Endothelial cell of umbilical vein (primary cell): ENCODE measurements around the gene KCNJ4. TPM values are rescaled to one million over a fixed set of nuclear protein-coding genes. Genes with fewer than 3 reads are reported as not detected.
A peak's percentile ranks its signal among the peaks of the same experiment; 100 is the strongest.

Experiments
- BruUV-seq: library from RNA; stranded (reverse); fragments of 400-500 nt; replicated peaks from 2 replicates; lab custom pipeline; 2021; lab: Mats Ljungman, UMichigan
- CTCF ChIA-PET: fragments of 300-600, 350-600 bp; sonication (Branson Sonifier 250); formaldehyde crosslinking; loops from one replicate; lab custom pipeline; 2021; ENCODE audit warnings: antibody characterized with exemption, inconsistent platforms; lab: Charles Lee
- POLR2A ChIA-PET: fragments of 300-600, 350-600 bp; sonication (Branson Sonifier 250); formaldehyde crosslinking; loops from one replicate; lab custom pipeline; 2021; ENCODE audit warnings: antibody characterized with exemption, inconsistent platforms; lab: Charles Lee
- DNase-seq: peaks from one replicate; pipeline ENCODE4 v3.0.0-alpha.2; 2011; ENCODE audit warnings: low read depth, low spot score
- FAIRE-seq: peaks from 2 replicates; lab custom pipeline; 2011; peaks lifted over from hg19 to GRCh38; lab: Jason Lieb, UNC
- H2AFZ ChIP-seq: 2 replicates; pipeline ENCODE4 v1.6.0; 2012; ENCODE audit warnings: low read depth, low read length, control low read depth, inconsistent platforms
- H3K27ac ChIP-seq: 2 replicates; pipeline ENCODE4 v1.5.1; 2011; ENCODE audit warnings: low read depth, mild to moderate bottlenecking, control low read depth, low read length, moderate library complexity; ENCODE audit not compliant: insufficient read depth
- H3K27me3 ChIP-seq, 2 experiments: 2 replicates each; pipeline versions ENCODE4 v1.6.0 to v1.6.1; 2011; ENCODE audit warnings: low read length in 2 of 2, mixed read lengths in 1 of 2; ENCODE audit not compliant: control insufficient read depth in 2 of 2, insufficient read depth in 2 of 2
- H3K36me3 ChIP-seq, 2 experiments: 2 replicates in 1 of 2; 3 replicates in 1 of 2; pipeline ENCODE4 v1.5.1; 2011; ENCODE audit warnings: low read length in 2 of 2, mild to moderate bottlenecking in 1 of 2, moderate library complexity in 1 of 2; ENCODE audit not compliant: control insufficient read depth in 2 of 2, insufficient read depth in 2 of 2; ENCODE audit errors: extremely low read depth in 1 of 2
- H3K4me1 ChIP-seq: 3 replicates; pipeline ENCODE4 v1.5.1; 2011; ENCODE audit warnings: mild to moderate bottlenecking, low read length; ENCODE audit not compliant: control insufficient read depth, insufficient read depth; ENCODE audit errors: extremely low read depth
- H3K4me2 ChIP-seq: 2 replicates; pipeline ENCODE4 v1.6.1; 2011; ENCODE audit warnings: low read length, control low read depth, mixed read lengths; ENCODE audit not compliant: insufficient read depth
- H3K4me3 ChIP-seq, 3 experiments: fragments of 200-600 bp in 1 of 3; sonication (generic), shearing (Covaris generic) in 1 of 3; replicated peaks in 1 of 3; 2 replicates each; pipeline ENCODE4 v1.5.1; 2011 to 2016; ENCODE audit warnings: control low read depth in 3 of 3, low read length in 3 of 3, mild to moderate bottlenecking in 2 of 3, inconsistent platforms in 1 of 3, low read depth in 1 of 3, moderate library complexity in 1 of 3; ENCODE audit not compliant: insufficient read depth in 1 of 3
- H3K79me2 ChIP-seq: 2 replicates; pipeline ENCODE4 v1.6.0; 2012; ENCODE audit warnings: low read length, inconsistent platforms; ENCODE audit not compliant: control insufficient read depth, insufficient read depth
- H3K9ac ChIP-seq: replicated peaks from 2 replicates; pipeline ENCODE3; 2011; ENCODE audit warnings: low read length, control low read depth; ENCODE audit not compliant: insufficient read depth; ENCODE audit errors: extremely low read depth
- H3K9me1 ChIP-seq: replicated peaks from 3 replicates; pipeline ENCODE4 v1.6.0; 2011; ENCODE audit warnings: mild to moderate bottlenecking, low read length; ENCODE audit not compliant: control insufficient read depth, insufficient read depth; ENCODE audit errors: extremely low read depth
- H3K9me3 ChIP-seq: replicated peaks from 2 replicates; pipeline ENCODE4 v1.5.1; 2012; ENCODE audit warnings: low read length, inconsistent platforms; ENCODE audit not compliant: control insufficient read depth, insufficient read depth
- H4K20me1 ChIP-seq: replicated peaks from 2 replicates; pipeline ENCODE3; 2011; ENCODE audit warnings: mild to moderate bottlenecking, low read length; ENCODE audit not compliant: control insufficient read depth, insufficient read depth; ENCODE audit errors: extremely low read depth
- EZH2 ChIP-seq: IDR thresholded peaks from 2 replicates; pipeline ENCODE4 v1.6.1; 2012; ENCODE audit warnings: borderline replicate concordance, low read depth, mild to moderate bottlenecking, moderate library complexity, low read length, inconsistent platforms; ENCODE audit not compliant: severe bottlenecking
- FOS ChIP-seq: IDR thresholded peaks from 2 replicates; pipeline ENCODE4 v1.6.1; 2011; ENCODE audit warnings: mild to moderate bottlenecking, low read length, moderate library complexity, borderline replicate concordance; ENCODE audit not compliant: insufficient read depth
- GATA2 ChIP-seq: IDR thresholded peaks from 2 replicates; pipeline ENCODE4 v1.7.0; 2011; ENCODE audit warnings: low read depth, mild to moderate bottlenecking, moderate library complexity, mixed read lengths, low read length; ENCODE audit not compliant: insufficient read length, insufficient read depth
- JUN ChIP-seq: IDR thresholded peaks from 2 replicates; pipeline ENCODE4 v1.6.1; 2011; ENCODE audit warnings: borderline replicate concordance, low read depth; ENCODE audit not compliant: insufficient read length, insufficient read depth
- MYC ChIP-seq: IDR thresholded peaks from one replicate; pipeline ENCODE4 v1.6.1; 2011; ENCODE audit warnings: mild to moderate bottlenecking, low read depth, low read length
- POLR2A ChIP-seq: IDR thresholded peaks from 2 replicates; pipeline ENCODE4 v1.6.1; 2012; ENCODE audit warnings: low read depth, mild to moderate bottlenecking, control low read depth, low read length
- POLR2AphosphoS5 ChIP-seq: IDR thresholded peaks from 2 replicates; pipeline ENCODE4 v1.6.1; 2012; ENCODE audit warnings: low read depth, mild to moderate bottlenecking, control low read depth, low read length, moderate library complexity; ENCODE audit not compliant: insufficient read depth
- dilution Hi-C: fragments of 300-500 bp; cut with MboI; formaldehyde crosslinking; loops from one replicate; pipeline ENCODE4 v1.15.0; 2019; ENCODE audit warnings: low sequenced_read_pairs; ENCODE audit not compliant: extremely low pct_ligation_motif_present
- intact Hi-C: fragments of 100-400 bp; cut with micrococcal nuclease; formaldehyde crosslinking; loops from one replicate; pipeline ENCODE4 v1.10.0; 2022
- polyA plus RNA-seq, 4 experiments: library from polyadenylated mRNA; depleted of rRNA in 3 of 4; stranded (reverse) in 3 of 4; unstranded in 1 of 4; fragments of >200 nt; gene quantifications; 2 replicates each; pipeline versions ENCODE4 v1.2.1 to v1.2.3, GENCODE V29; 2011 to 2012; ENCODE audit warnings: missing spikeins in 1 of 4
- total RNA-seq: library from RNA; stranded (reverse); gene quantifications from 2 replicates; pipeline ENCODE4 v1.2.3, GENCODE V29; 2021
- TF ChIP-seq, protein P1 (sequence below), 2 donors: IDR thresholded peaks; 1 replicate in 1 of 2; 2 replicates in 1 of 2; pipeline ENCODE4 v1.5.1; 2011; ENCODE audit warnings: low read length in 2 of 2, mild to moderate bottlenecking in 2 of 2, moderate library complexity in 2 of 2, control low read depth in 1 of 2, inconsistent platforms in 1 of 2, low read depth in 1 of 2; ENCODE audit not compliant: insufficient read depth in 1 of 2; ENCODE audit errors: extremely low read depth in 1 of 2
- TF ChIP-seq, protein P2 (sequence below): IDR thresholded peaks from 2 replicates; pipeline ENCODE4 v1.6.1; 2011; ENCODE audit not compliant: insufficient read depth, insufficient read length

KCNJ4 gene
- total and polyA plus RNA-seq, 2 donors (not counting 3 experiments of a cell fraction or from before 2014, with no cell fraction given) = not detected

DNA sequence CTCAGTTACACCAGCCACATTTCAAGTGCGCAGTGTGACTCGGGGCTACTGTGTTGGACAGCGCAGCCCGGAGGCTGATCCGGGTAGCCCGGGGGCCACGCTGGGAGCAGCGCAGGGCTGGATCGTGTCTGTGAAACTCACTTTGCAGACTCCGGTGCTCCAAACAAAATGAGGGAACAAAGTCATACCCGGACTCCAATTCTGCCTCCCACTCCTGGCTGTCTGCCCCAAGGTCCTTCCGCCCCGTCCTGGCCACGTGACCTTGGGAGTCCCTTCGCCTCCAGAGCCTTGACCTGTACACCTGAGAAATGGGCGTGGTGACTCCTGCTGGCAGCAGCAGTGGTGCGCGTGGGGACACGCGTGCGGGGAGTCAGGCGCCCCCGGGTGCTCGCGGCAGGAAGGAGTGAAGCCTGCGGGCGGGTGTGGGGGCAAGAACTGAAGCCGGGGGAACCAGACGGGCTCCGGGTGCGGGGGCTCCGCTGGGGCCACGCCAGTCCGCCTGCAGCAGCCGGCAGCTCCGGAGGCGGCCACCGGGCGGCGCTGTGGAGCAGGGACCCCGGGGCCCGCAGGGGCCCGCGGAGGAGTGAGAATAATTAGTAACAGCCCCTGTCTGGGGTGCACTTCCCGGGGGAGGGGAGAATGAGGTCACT, 42.4 kb downstream of the KCNJ4 start:
- DNase-seq = no peak
- Histone ChIP-seq H3K4me3 (no peak overlapping the region), H3K9ac (no peak overlapping the region), H3K4me2 (no peak overlapping the region), H3K9me3 (no peaks in the 10 kb centered on the region), H4K20me1 (no peaks in the 10 kb centered on the region), H3K36me3 (no peaks in the 10 kb centered on the region), H3K79me2 (no peaks in the 10 kb centered on the region), H3K27me3 (no peaks in the 10 kb centered on the region), H3K27ac (no peak overlapping the region), H3K9me1 (no peaks in the 10 kb centered on the region), H2AFZ (no peak overlapping the region), H3K4me1 (no peaks in the 10 kb centered on the region)
- FAIRE-seq = no peak
- TF ChIP-seq, protein P1, sequence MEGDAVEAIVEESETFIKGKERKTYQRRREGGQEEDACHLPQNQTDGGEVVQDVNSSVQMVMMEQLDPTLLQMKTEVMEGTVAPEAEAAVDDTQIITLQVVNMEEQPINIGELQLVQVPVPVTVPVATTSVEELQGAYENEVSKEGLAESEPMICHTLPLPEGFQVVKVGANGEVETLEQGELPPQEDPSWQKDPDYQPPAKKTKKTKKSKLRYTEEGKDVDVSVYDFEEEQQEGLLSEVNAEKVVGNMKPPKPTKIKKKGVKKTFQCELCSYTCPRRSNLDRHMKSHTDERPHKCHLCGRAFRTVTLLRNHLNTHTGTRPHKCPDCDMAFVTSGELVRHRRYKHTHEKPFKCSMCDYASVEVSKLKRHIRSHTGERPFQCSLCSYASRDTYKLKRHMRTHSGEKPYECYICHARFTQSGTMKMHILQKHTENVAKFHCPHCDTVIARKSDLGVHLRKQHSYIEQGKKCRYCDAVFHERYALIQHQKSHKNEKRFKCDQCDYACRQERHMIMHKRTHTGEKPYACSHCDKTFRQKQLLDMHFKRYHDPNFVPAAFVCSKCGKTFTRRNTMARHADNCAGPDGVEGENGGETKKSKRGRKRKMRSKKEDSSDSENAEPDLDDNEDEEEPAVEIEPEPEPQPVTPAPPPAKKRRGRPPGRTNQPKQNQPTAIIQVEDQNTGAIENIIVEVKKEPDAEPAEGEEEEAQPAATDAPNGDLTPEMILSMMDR (IDR thresholded peaks at IDR 0.05; ENCODE audit: extremely low read depth in 1 of 2, insufficient read depth in 1 of 2, low read depth in 1 of 2, low read length in 2 of 2) = peak; percentile 74 to 87
- TF ChIP-seq POLR2A = no peak
- dilution Hi-C loops (no loop called here), intact Hi-C loops (loop anchor here (1.0 kb wide), 1 partner anchor 160 kb away; no protein-coding TSS in a partner anchor)
- no TSS peak for BruUV-seq
- CTCF ChIA-PET = interaction anchor here (0.7 to 1.5 kb wide), 6 partner anchors 11 to 446 kb away, joined by 3 to 8 read pairs (median 4); no protein-coding TSS in a partner anchor
- POLR2A ChIA-PET = no interaction called here

DNA sequence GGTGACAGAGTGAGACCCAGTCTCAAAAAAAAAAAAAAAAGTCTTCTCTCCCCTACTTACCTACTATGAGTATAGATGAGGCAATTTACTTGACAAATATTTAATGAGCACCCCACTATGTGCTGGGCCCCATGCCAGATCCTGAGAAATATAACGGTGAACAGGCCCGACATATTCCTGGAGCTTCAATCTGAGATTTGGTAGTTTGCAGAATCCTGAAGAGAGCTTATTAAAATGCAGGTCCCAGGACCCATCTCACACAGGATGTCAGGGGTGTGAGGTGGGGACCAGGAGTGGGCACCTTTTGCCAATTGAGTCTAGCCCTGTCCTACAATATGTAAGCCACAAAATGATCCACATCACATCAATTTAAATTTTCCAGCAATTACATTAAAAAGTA, 44.0 kb downstream of the KCNJ4 start:
- CTCF ChIA-PET = interaction anchor here (0.7 kb wide), 2 partner anchors 358 to 534 kb away, joined by 3 read pairs; no protein-coding TSS in a partner anchor
- Histone ChIP-seq H2AFZ (no peak overlapping the region), H3K36me3 (no peaks in the 10 kb centered on the region), H3K9ac (no peak overlapping the region), H3K4me3 (no peak overlapping the region), H3K27ac (no peak overlapping the region), H3K4me1 (no peaks in the 10 kb centered on the region), H3K9me3 (no peaks in the 10 kb centered on the region), H4K20me1 (no peaks in the 10 kb centered on the region), H3K79me2 (no peaks in the 10 kb centered on the region), H3K27me3 (no peaks in the 10 kb centered on the region), H3K9me1 (no peaks in the 10 kb centered on the region), H3K4me2 (no peak overlapping the region)
- TF ChIP-seq EZH2 (no peak), FOS (no peak), POLR2AphosphoS5 (no peak), GATA2 (no peak), JUN (no peak), POLR2A (no peak), MYC (no peak)
- TF ChIP-seq, protein P2, sequence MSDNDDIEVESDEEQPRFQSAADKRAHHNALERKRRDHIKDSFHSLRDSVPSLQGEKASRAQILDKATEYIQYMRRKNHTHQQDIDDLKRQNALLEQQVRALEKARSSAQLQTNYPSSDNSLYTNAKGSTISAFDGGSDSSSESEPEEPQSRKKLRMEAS = no peak
- TF ChIP-seq, protein P1 (IDR thresholded peaks at IDR 0.05; ENCODE audit: extremely low read depth in 1 of 2, insufficient read depth in 1 of 2, low read depth in 1 of 2, low read length in 2 of 2) = no peak
- no TSS peak for BruUV-seq
- DNase-seq (no peak), FAIRE-seq (no peak)
- POLR2A ChIA-PET = no interaction called here
- dilution Hi-C loops = no loop called here
- intact Hi-C loops = no loop called here
